A549 treated with CORT108297 at 1 μM for 4 hours (cell line): ENCODE measurements around the gene WDR89. TPM values are rescaled to one million over a fixed set of nuclear protein-coding genes. Genes with fewer than 3 reads are reported as not detected.

Source experiments
- total RNA-seq: library from RNA; stranded (reverse); fragments of 200-300 nt; extraction: Qiagen RNA extraction; gene quantifications from 5 replicates; pipeline ENCODE4 v1.2.3, GENCODE V29; 2022

The WDR89 gene, protein sequence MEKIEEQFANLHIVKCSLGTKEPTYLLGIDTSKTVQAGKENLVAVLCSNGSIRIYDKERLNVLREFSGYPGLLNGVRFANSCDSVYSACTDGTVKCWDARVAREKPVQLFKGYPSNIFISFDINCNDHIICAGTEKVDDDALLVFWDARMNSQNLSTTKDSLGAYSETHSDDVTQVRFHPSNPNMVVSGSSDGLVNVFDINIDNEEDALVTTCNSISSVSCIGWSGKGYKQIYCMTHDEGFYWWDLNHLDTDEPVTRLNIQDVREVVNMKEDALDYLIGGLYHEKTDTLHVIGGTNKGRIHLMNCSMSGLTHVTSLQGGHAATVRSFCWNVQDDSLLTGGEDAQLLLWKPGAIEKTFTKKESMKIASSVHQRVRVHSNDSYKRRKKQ
- total RNA-seq, result 9.1 to 11.5 TPM (median 9.7 TPM) in 5 replicates

DNA sequence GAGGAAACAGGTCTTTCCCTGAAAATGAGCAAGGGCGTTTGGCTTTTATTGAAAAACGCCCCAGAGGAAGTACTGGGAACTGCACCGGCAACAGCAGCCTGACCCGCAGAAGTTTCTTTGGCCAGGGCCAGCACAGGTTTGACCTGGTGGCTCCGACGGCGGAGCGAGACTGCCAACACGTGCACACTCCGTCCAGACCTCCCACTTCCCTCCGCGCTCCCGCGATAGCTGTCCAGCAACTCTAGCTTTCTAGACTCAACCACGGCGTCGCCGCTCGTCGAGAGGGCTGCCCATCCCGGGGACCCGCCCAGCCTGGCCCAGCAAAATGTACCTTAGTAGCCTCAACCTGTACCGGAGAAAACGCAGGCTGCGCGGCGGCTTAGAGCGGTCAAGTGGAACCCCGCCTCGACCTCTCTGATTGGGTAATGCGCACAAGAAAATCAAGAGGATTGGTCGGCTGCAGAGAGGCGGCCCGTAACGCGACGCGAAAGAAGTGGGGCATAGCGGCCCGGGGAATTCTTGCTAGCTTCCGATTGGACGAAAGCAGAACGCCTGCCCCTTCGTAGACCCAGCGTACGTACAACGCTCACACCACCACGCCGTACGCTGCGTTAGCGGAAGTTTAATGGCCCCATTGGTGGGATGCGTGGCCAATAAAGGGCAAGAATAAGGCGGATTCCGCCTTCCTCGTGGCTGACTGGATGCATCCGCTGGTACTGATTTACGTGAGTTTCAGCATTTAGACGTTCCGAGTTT, at the start of gene WDR89:
TSS of gene WDR89 (minus strand) at position 399 of the 756 bp plus-strand sequence. CDS start 41,929 bp downstream, outside the sequence.

Other genes with a start within 250 kb of the WDR89 start
- gene PPP2R5E, start 98.5 kb downstream of the WDR89 start, total RNA-seq, result 21.5 to 26.8 TPM (median 24.0 TPM) in 5 replicates
- 12.9 to 16.9 TPM (median 15.1 TPM) in 5 replicates for gene SGPP1, start 86.2 kb upstream of the WDR89 start, total RNA-seq
- gene SYNE2, start 211.1 kb upstream of the WDR89 start, total RNA-seq, result 8.7 to 11.2 TPM (median 9.8 TPM) in 5 replicates